HepG2 (cell line): ENCODE measurements around the gene PRCD. TPM values are rescaled to one million over a fixed set of nuclear protein-coding genes. Genes with fewer than 3 reads are reported as not detected.

Experiments
- ATF7 ChIP-seq, 2 experiments: fragments of 450-650 bp in 1 of 2; sonication (generic) in 1 of 2; formaldehyde crosslinking in 1 of 2; IDR thresholded peaks; 2 replicates each; pipeline versions ENCODE4 v1.4.0 to v1.6.1; 2016 to 2020; ENCODE audit warnings: antibody characterized with exemption in 1 of 2, mild to moderate bottlenecking in 1 of 2, missing genetic modification reagents in 1 of 2
- EEA1 ChIP-seq: sonication (generic); formaldehyde crosslinking; IDR thresholded peaks from 2 replicates; pipeline ENCODE4 v1.5.1; 2020; ENCODE audit warnings: mild to moderate bottlenecking, missing genetic modification reagents, borderline replicate concordance
- HNF4G ChIP-seq, 2 experiments: sonication (generic) in 1 of 2; formaldehyde crosslinking in 1 of 2; IDR thresholded peaks; 2 replicates each; pipeline versions ENCODE4 v1.4.0 to v1.6.1; 2011 to 2020; ENCODE audit warnings: borderline replicate concordance in 2 of 2, low read depth in 2 of 2, mild to moderate bottlenecking in 2 of 2, low read length in 1 of 2, missing genetic modification reagents in 1 of 2, moderate library complexity in 1 of 2
- MEIS2 ChIP-seq: sonication (generic); formaldehyde crosslinking; IDR thresholded peaks from 2 replicates; pipeline ENCODE4 v1.9.0; 2021; ENCODE audit warnings: mild to moderate bottlenecking, missing genetic modification reagents
- MTA3 ChIP-seq: sonication (generic); formaldehyde crosslinking; IDR thresholded peaks from 2 replicates; pipeline ENCODE4 v1.4.0; 2020; ENCODE audit warnings: missing genetic modification reagents
- MTERF4 ChIP-seq: sonication (generic); formaldehyde crosslinking; IDR thresholded peaks from 2 replicates; pipeline ENCODE4 v1.8.0; 2023; ENCODE audit warnings: mild to moderate bottlenecking, missing genetic modification reagents
- NFE2 ChIP-seq: sonication (generic); formaldehyde crosslinking; IDR thresholded peaks from 2 replicates; pipeline ENCODE4 v1.4.0; 2020; ENCODE audit warnings: missing genetic modification reagents
- PBX3 ChIP-seq: sonication (generic); formaldehyde crosslinking; IDR thresholded peaks from 2 replicates; pipeline ENCODE4 v1.8.1; 2023; ENCODE audit warnings: missing genetic modification reagents, inconsistent platforms, borderline replicate concordance
- PCBP2 ChIP-seq: fragments of 200-400 bp; formaldehyde crosslinking; optimal IDR thresholded peaks from 2 replicates; pipeline ENCODE3; 2018; ENCODE audit warnings: low read length, low read depth; ENCODE audit not compliant: poor library complexity, severe bottlenecking
- ZHX2 ChIP-seq, 2 experiments: sonication (generic) in 1 of 2; formaldehyde crosslinking in 1 of 2; IDR thresholded peaks; 2 replicates each; pipeline versions ENCODE4 v1.6.1 to v1.9.0; 2014 to 2022; ENCODE audit warnings: antibody characterized with exemption in 1 of 2, borderline replicate concordance in 1 of 2, inconsistent platforms in 1 of 2, low read depth in 1 of 2, missing genetic modification reagents in 1 of 2
- ZNF224 ChIP-seq: sonication (generic); formaldehyde crosslinking; IDR thresholded peaks from 2 replicates; pipeline ENCODE4 v1.5.0; 2020; ENCODE audit warnings: mild to moderate bottlenecking, missing genetic modification reagents
- ZNF317 ChIP-seq: sonication (generic); formaldehyde crosslinking; IDR thresholded peaks from 2 replicates; pipeline ENCODE4 v1.5.0; 2020; ENCODE audit warnings: mild to moderate bottlenecking, missing genetic modification reagents
- ZNF446 ChIP-seq: sonication (generic); formaldehyde crosslinking; IDR thresholded peaks from 2 replicates; pipeline ENCODE4 v1.5.0; 2020; ENCODE audit warnings: mild to moderate bottlenecking, missing genetic modification reagents
- ZNF784 ChIP-seq: sonication (generic); formaldehyde crosslinking; IDR thresholded peaks from 2 replicates; pipeline ENCODE4 v1.5.1; 2020; ENCODE audit warnings: missing genetic modification reagents, mild to moderate bottlenecking, borderline replicate concordance
- ZUFSP ChIP-seq: sonication (generic); formaldehyde crosslinking; IDR thresholded peaks from 2 replicates; pipeline ENCODE4 v1.9.0; 2021; ENCODE audit warnings: missing genetic modification reagents, mild to moderate bottlenecking, borderline replicate concordance
- polyA plus RNA-seq, 8 experiments: library from polyadenylated mRNA; depleted of rRNA in 3 of 8; stranded (reverse) in 7 of 8; unstranded in 1 of 8; fragments of >200 nt; fragmentation: Illumina TruSeq in 4 of 8; extraction: Trizol in 4 of 8; gene quantifications; 2 replicates each; pipeline versions ENCODE4 v1.2.1 to v1.2.3, GENCODE V29; 2011 to 2016; ENCODE audit warnings: low read depth in 4 of 8, missing spikeins in 1 of 8, mixed read lengths in 1 of 8; ENCODE audit not compliant: insufficient read depth in 1 of 8
- total RNA-seq, 5 experiments: library from RNA; depleted of rRNA; stranded (reverse); fragments of >200 nt; fragmentation: Illumina TruSeq; extraction: Trizol; gene quantifications; 2 replicates each; pipeline ENCODE4 v1.2.3, GENCODE V29; 2016; ENCODE audit warnings: low read depth in 1 of 5

The PRCD gene
- total and polyA plus RNA-seq, 2 of the 13 experiments (the other 11 are each of a cell fraction or from before 2014, with no cell fraction given): 0.51 TPM; not detected in 1

- TF ChIP-seq PCBP2: no peak
- no peak for TF ChIP-seq EEA1 (CRISPR knock-in tag)
- no peak for TF ChIP-seq ZUFSP
- TF ChIP-seq MEIS2: no peak
- no peak for TF ChIP-seq PBX3
- no peak for TF ChIP-seq ATF7 (IDR thresholded peaks at IDR 0.05)
- no peak; the same call in 1 of the 2 replicates for TF ChIP-seq ATF7 (CRISPR knock-in tag; IDR thresholded peaks at IDR 0.05)
- no peak for TF ChIP-seq NFE2 (CRISPR knock-in tag)
- TF ChIP-seq ZNF317 (CRISPR knock-in tag): no peak; the same call in 1 of the 2 replicates
- TF ChIP-seq HNF4G (IDR thresholded peaks at IDR 0.05; ENCODE audit: borderline replicate concordance, low read depth, low read length): peak; percentile 56; the same call in 1 of the 2 replicates
- no peak; the same call in 1 of the 2 replicates for TF ChIP-seq HNF4G (CRISPR knock-in tag; IDR thresholded peaks at IDR 0.05; ENCODE audit: borderline replicate concordance, low read depth)
- no peak for TF ChIP-seq ZNF446 (CRISPR knock-in tag)
- TF ChIP-seq ZNF224 (CRISPR knock-in tag): no peak
- TF ChIP-seq ZNF784: no peak
- TF ChIP-seq ZHX2 (IDR thresholded peaks at IDR 0.05; ENCODE audit: low read depth): no peak
- TF ChIP-seq ZHX2 (CRISPR knock-in tag; IDR thresholded peaks at IDR 0.05; ENCODE audit: borderline replicate concordance): no peak
- no peak for TF ChIP-seq MTERF4
- no peak for TF ChIP-seq MTA3 (CRISPR knock-in tag)
Measured at GRCh38 chr17:76548378-76549214, 8.8 kb downstream of the PRCD start (continued).
